T-cell (primary cell): Measurements from ENCODE around the gene RNF130. TPM values are rescaled to one million over a fixed set of nuclear protein-coding genes. Genes with fewer than 3 reads are reported as not detected.

Source experiments
- ATAC-seq, 4 experiments: fragments of 200-7000 bp in 3 of 4; fragments of 150-1000 bp in 1 of 4; cut with Tn5 transposase; replicated peaks in 1 of 4; 1 replicate in 3 of 4; 2 replicates in 1 of 4; pipeline ENCODE4 v1.10.0; 2021; ENCODE audit warnings: moderate library complexity in 3 of 4, mild to moderate bottlenecking in 2 of 4, moderate number of reproducible peaks in 1 of 4
- CTCF ChIA-PET, 2 donors: fragments of 300-600 bp; sonication (Branson Sonifier 250); formaldehyde crosslinking; loops; one replicate each; lab custom pipeline; 2022; ENCODE audit warnings: antibody characterized with exemption in 2 of 2; lab: Charles Lee
- POLR2A ChIA-PET, 2 donors: fragments of 300-600 bp; sonication (Branson Sonifier 250); formaldehyde crosslinking; loops; one replicate each; lab custom pipeline; 2022; ENCODE audit warnings: antibody characterized with exemption in 2 of 2; lab: Charles Lee
- DNase-seq, 35 experiments: peaks; one replicate each; pipeline versions ENCODE4 v3.0.0 to v3.0.0-alpha.2; 2013 to 2023
- H3K27ac ChIP-seq: one replicate; pipeline ENCODE4 v1.5.1; 2013; ENCODE audit warnings: low read length
- H3K27me3 ChIP-seq, 2 experiments: replicated peaks in 1 of 2; 1 replicate in 1 of 2; 2 replicates in 1 of 2; pipeline versions ENCODE4 v1.6.1 to v1.7.0; 2013; ENCODE audit warnings: low read length in 1 of 2, mixed read lengths in 1 of 2; ENCODE audit not compliant: control insufficient read depth in 2 of 2, insufficient read depth in 2 of 2; ENCODE audit errors: extremely low read depth in 1 of 2
- H3K36me3 ChIP-seq, 2 donors: 1 replicate in 1 of 2; 2 replicates in 1 of 2; pipeline versions ENCODE4 v1.6.1 to v1.7.0; 2013; ENCODE audit warnings: low read length in 1 of 2; ENCODE audit not compliant: control insufficient read depth in 2 of 2, insufficient read depth in 1 of 2; ENCODE audit errors: extremely low read depth in 1 of 2
- H3K4me1 ChIP-seq, 2 experiments: 1 replicate in 1 of 2; 2 replicates in 1 of 2; pipeline versions ENCODE4 v1.6.1 to v1.7.0; 2013; ENCODE audit warnings: low read length in 2 of 2, mixed read lengths in 1 of 2; ENCODE audit not compliant: insufficient read depth in 2 of 2, control insufficient read depth in 1 of 2; ENCODE audit errors: extremely low read depth in 1 of 2
- H3K4me3 ChIP-seq, 2 donors: 1 replicate in 1 of 2; 2 replicates in 1 of 2; pipeline versions ENCODE4 v1.5.1 to v1.7.0; 2013; ENCODE audit warnings: mild to moderate bottlenecking in 2 of 2, low read length in 1 of 2, moderate library complexity in 1 of 2; ENCODE audit not compliant: control insufficient read depth in 1 of 2; ENCODE audit errors: extremely low read depth in 1 of 2
- H3K9me3 ChIP-seq: 2 replicates; pipeline ENCODE4 v1.7.0; 2013
- H3K27ac Mint-ChIP-seq, 2 donors: one replicate each; pipeline ENCODE4 v1.8.0; 2020 to 2021; ENCODE audit warnings: mild to moderate bottlenecking in 2 of 2, mixed read lengths in 2 of 2
- H3K27me3 Mint-ChIP-seq, 2 donors: one replicate each; pipeline ENCODE4 v1.8.0; 2021 to 2022; ENCODE audit warnings: mixed read lengths in 2 of 2
- H3K36me3 Mint-ChIP-seq: one replicate; pipeline ENCODE4 v1.8.0; 2021; ENCODE audit warnings: mixed read lengths
- H3K4me1 Mint-ChIP-seq, 3 donors: one replicate each; pipeline ENCODE4 v1.8.0; 2020 to 2022; ENCODE audit warnings: mixed read lengths in 3 of 3, mild to moderate bottlenecking in 1 of 3
- H3K4me3 Mint-ChIP-seq, 3 donors: one replicate each; pipeline ENCODE4 v1.8.0; 2020 to 2022; ENCODE audit warnings: mild to moderate bottlenecking in 3 of 3, mixed read lengths in 3 of 3, moderate library complexity in 3 of 3
- H3K9me3 Mint-ChIP-seq, 3 donors: one replicate each; pipeline ENCODE4 v1.8.0; 2020 to 2022; ENCODE audit warnings: mixed read lengths in 3 of 3
- WGBS: methylation state at CpG from one replicate; pipeline ENCODE4 v1.1.5; 2013; ENCODE audit warnings: missing lambda C conversion rate; ENCODE audit not compliant: insufficient coverage; 5-methylcytosine and 5-hydroxymethylcytosine counted together
- total RNA-seq, 35 experiments: library from RNA in 6 of 35; stranded (reverse) in 6 of 35; fragments of 120-200 nt in 1 of 35; gene quantifications; one replicate each; pipeline versions ENCODE4 v1.2.1 to v1.2.4 and lab custom pipeline; 2013 to 2026

The RNF130 gene
- total RNA-seq, 5 donors from 2014 or later (not counting 1 experiment from before 2014, with no cell fraction given) = 15.0 to 17.0 (median 16.3) TPM

GRCh38 chr5:180054226-180054625 lies 17.3 kb downstream of the RNF130 start:
- ATAC-seq = no peak
- Mint-ChIP-seq H3K4me1 (peaks cover 9 to 15% (median 10%) of the 10 kb centered on the region in 3 donors), H3K9me3 (no peaks in the 10 kb centered on the region), H3K4me3 (no peak overlapping the region), H3K36me3 (peaks cover 3% of the 10 kb centered on the region), H3K27me3 (no peaks in the 10 kb centered on the region), H3K27ac (no peak overlapping the region)
- CTCF ChIA-PET = no interaction called here
- POLR2A ChIA-PET = no interaction called here
- no peaks in the 10 kb centered on the region for H3K9me3 ChIP-seq
- WGBS = 91% methylated on average over 5 of the region's 6 CpGs
- H3K36me3 ChIP-seq = peaks cover 0 to 2% of the 10 kb centered on the region in 2 donors
- H3K4me1 ChIP-seq = no peaks in the 10 kb centered on the region
- H3K27me3 ChIP-seq = no peaks in the 10 kb centered on the region
- H3K27ac ChIP-seq = no peak overlapping the region
- H3K4me3 ChIP-seq = no peak overlapping the region
- DNase-seq = no peak

GRCh38 chr5:180053061-180053602 lies 18.4 kb downstream of the RNF130 start:
- Mint-ChIP-seq H3K4me3 (no peak overlapping the region), H3K27me3 (no peaks in the 10 kb centered on the region), H3K9me3 (no peaks in the 10 kb centered on the region), H3K27ac (no peak overlapping the region), H3K4me1 (peaks cover 7 to 15% (median 10%) of the 10 kb centered on the region in 3 donors), H3K36me3 (peaks cover under 1% of the 10 kb centered on the region)
- DNase-seq (no peak), ATAC-seq (no peak)
- Histone ChIP-seq H3K27me3 (no peaks in the 10 kb centered on the region), H3K4me3 (no peak overlapping the region), H3K27ac (no peak overlapping the region), H3K4me1 (no peaks in the 10 kb centered on the region), H3K36me3 (peaks cover 0 to 2% of the 10 kb centered on the region in 2 donors), H3K9me3 (no peaks in the 10 kb centered on the region)
- WGBS = 95% methylated on average over 4 of the region's 8 CpGs
- POLR2A ChIA-PET = no interaction called here
- CTCF ChIA-PET = no interaction called here

GRCh38 chr5:180052211-180052818 lies 19.2 kb downstream of the RNF130 start:
- peaks cover 0 to 2% of the 10 kb centered on the region in 2 donors for H3K36me3 ChIP-seq
- Mint-ChIP-seq H3K9me3 (no peaks in the 10 kb centered on the region), H3K27me3 (no peaks in the 10 kb centered on the region), H3K36me3 (no peaks in the 10 kb centered on the region), H3K4me1 (peaks cover 10 to 15% (median 12%) of the 10 kb centered on the region in 3 donors), H3K4me3 (no peak overlapping the region), H3K27ac (no peak overlapping the region)
- H3K4me1 ChIP-seq = no peaks in the 10 kb centered on the region
- DNase-seq = no peak
- no peak overlapping the region for H3K27ac ChIP-seq
- no peaks in the 10 kb centered on the region for H3K9me3 ChIP-seq
- 80% methylated on average over 2 of the region's 5 CpGs for WGBS
- POLR2A ChIA-PET = no interaction called here
- CTCF ChIA-PET = no interaction called here
- H3K27me3 ChIP-seq = no peaks in the 10 kb centered on the region
- no peak overlapping the region for H3K4me3 ChIP-seq
- no peak for ATAC-seq

GRCh38 chr5:180050121-180050940 lies 21.2 kb downstream of the RNF130 start:
- ChIA-PET POLR2A (no interaction called here), CTCF (no interaction called here)
- no peaks in the 10 kb centered on the region for H3K9me3 ChIP-seq
- peaks cover 0 to 2% of the 10 kb centered on the region in 2 donors for H3K36me3 ChIP-seq
- WGBS = 97% methylated on average over 6 of the region's 9 CpGs
- Mint-ChIP-seq H3K36me3 (peaks cover 6% of the 10 kb centered on the region), H3K27ac (no peak overlapping the region), H3K4me3 (no peak overlapping the region), H3K9me3 (no peaks in the 10 kb centered on the region), H3K4me1 (peaks cover 9 to 15% (median 12%) of the 10 kb centered on the region in 3 donors), H3K27me3 (no peaks in the 10 kb centered on the region)
- no peaks in the 10 kb centered on the region for H3K4me1 ChIP-seq
- DNase-seq (no peak), ATAC-seq (no peak)
- H3K4me3 ChIP-seq = no peak overlapping the region
- no peaks in the 10 kb centered on the region for H3K27me3 ChIP-seq
- no peak overlapping the region for H3K27ac ChIP-seq

GRCh38 chr5:180049185-180049548 lies 22.4 kb downstream of the RNF130 start:
- Mint-ChIP-seq H3K36me3 (peaks cover 6% of the 10 kb centered on the region), H3K27me3 (no peaks in the 10 kb centered on the region), H3K4me3 (no peak overlapping the region), H3K9me3 (no peaks in the 10 kb centered on the region), H3K4me1 (peaks cover 9 to 13% (median 12%) of the 10 kb centered on the region in 3 donors), H3K27ac (no peak overlapping the region)
- Histone ChIP-seq H3K4me3 (no peak overlapping the region), H3K27ac (no peak overlapping the region), H3K4me1 (no peaks in the 10 kb centered on the region), H3K36me3 (peaks cover 0 to 2% of the 10 kb centered on the region in 2 donors), H3K9me3 (no peaks in the 10 kb centered on the region), H3K27me3 (no peaks in the 10 kb centered on the region)
- no CpG with 5 or more reads among the region's 2 CpGs for WGBS
- POLR2A ChIA-PET = no interaction called here
- no peak for DNase-seq
- CTCF ChIA-PET = no interaction called here
- no peak for ATAC-seq

- Histone ChIP-seq H3K27ac (no peak overlapping the region), H3K4me3 (no peak overlapping the region), H3K36me3 (peaks cover 0 to 2% of the 10 kb centered on the region in 2 donors), H3K27me3 (no peaks in the 10 kb centered on the region), H3K4me1 (no peaks in the 10 kb centered on the region), H3K9me3 (no peaks in the 10 kb centered on the region)
- Mint-ChIP-seq H3K27ac (no peak overlapping the region), H3K4me1 (peaks cover 9 to 13% (median 12%) of the 10 kb centered on the region in 3 donors), H3K9me3 (no peaks in the 10 kb centered on the region), H3K4me3 (no peak overlapping the region), H3K27me3 (no peaks in the 10 kb centered on the region), H3K36me3 (peaks cover 6% of the 10 kb centered on the region)
- whole genome bisulfite sequencing = 89% methylated on average over 7 of the region's 8 CpGs
- ChIA-PET POLR2A (no interaction called here), CTCF (no interaction called here)
- no peak for DNase-seq
- ATAC-seq = no peak
These were observed 23.9 kb downstream of the RNF130 start for GRCh38 chr5:180047667-180048066.
